ENCODE data around the gene CD33.

The CD33 gene

DNA sequence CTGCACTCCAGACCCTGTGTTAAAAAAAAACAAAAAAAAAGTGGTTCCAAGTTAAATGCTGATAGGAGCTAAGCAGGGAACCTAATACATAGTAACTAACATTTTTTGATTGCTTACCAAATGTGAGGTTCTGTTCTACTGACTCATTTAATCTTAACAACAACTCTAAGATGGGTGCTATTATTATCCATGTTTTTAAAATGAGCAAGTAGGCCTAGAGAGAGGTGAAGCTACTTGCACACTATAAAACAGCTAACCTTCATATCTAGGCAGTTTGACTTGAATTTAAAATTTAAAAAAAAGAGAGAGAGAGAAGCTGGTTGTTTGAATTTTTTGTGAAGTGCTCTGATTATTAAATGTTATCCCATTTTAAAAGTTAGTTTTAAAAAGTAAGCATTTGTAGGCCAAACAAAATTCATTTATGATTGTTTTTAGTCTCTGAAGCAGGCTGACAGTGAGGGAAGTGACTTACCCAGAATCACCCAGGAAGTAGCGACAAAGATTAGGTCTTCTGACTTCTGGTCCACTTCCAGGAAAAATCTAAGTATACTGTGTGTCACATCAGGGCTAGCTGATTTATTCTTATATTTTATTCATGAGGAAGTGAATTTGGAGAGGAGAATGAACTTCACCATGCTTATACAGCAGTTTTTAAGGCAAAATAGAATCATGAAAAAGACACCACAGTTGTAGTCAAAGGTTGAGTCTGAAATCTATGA is 28.4 kb downstream of the CD33 start:
- Histone ChIP-seq H3K4me2 (ENCODE audit: low read length) (no peak overlapping the region), H3F3A (ENCODE audit: control insufficient read depth, insufficient read depth) (no peaks in the 10 kb centered on the region), H4K20me1 (ENCODE audit: control insufficient read depth, insufficient read depth, low read depth, low read length) (no peaks in the 10 kb centered on the region), H3K4me3 (ENCODE audit: low read length) (no peak overlapping the region), H3K27me3 (ENCODE audit: control insufficient read depth, low read length) (no peaks in the 10 kb centered on the region), H3K9me3 (ENCODE audit: control insufficient read depth, insufficient read depth, low read length) (peaks cover 7% of the 10 kb centered on the region; the same call in 1 of the 2 replicates), H3K79me2 (ENCODE audit: control insufficient read depth, low read length) (no peaks in the 10 kb centered on the region), H3K9me2 (replicated peaks; ENCODE audit: control insufficient read depth, low read length) (no peaks in the 10 kb centered on the region), H3K36me3 (ENCODE audit: control insufficient read depth, low read length) (no peaks in the 10 kb centered on the region), H3K27ac (ENCODE audit: low read depth, low read length) (no peak overlapping the region), H3K4me1 (ENCODE audit: control insufficient read depth, low read length) (peaks cover 15% of the 10 kb centered on the region)
- TF ChIP-seq EZH2phosphoT487 (IDR thresholded peaks at IDR 0.05; ENCODE audit: borderline replicate concordance, low read length): no peak
- TF ChIP-seq, protein P1, sequence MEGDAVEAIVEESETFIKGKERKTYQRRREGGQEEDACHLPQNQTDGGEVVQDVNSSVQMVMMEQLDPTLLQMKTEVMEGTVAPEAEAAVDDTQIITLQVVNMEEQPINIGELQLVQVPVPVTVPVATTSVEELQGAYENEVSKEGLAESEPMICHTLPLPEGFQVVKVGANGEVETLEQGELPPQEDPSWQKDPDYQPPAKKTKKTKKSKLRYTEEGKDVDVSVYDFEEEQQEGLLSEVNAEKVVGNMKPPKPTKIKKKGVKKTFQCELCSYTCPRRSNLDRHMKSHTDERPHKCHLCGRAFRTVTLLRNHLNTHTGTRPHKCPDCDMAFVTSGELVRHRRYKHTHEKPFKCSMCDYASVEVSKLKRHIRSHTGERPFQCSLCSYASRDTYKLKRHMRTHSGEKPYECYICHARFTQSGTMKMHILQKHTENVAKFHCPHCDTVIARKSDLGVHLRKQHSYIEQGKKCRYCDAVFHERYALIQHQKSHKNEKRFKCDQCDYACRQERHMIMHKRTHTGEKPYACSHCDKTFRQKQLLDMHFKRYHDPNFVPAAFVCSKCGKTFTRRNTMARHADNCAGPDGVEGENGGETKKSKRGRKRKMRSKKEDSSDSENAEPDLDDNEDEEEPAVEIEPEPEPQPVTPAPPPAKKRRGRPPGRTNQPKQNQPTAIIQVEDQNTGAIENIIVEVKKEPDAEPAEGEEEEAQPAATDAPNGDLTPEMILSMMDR (IDR thresholded peaks at IDR 0.05; ENCODE audit: low read depth, low read length, poor library complexity, severe bottlenecking): no peak

DNA sequence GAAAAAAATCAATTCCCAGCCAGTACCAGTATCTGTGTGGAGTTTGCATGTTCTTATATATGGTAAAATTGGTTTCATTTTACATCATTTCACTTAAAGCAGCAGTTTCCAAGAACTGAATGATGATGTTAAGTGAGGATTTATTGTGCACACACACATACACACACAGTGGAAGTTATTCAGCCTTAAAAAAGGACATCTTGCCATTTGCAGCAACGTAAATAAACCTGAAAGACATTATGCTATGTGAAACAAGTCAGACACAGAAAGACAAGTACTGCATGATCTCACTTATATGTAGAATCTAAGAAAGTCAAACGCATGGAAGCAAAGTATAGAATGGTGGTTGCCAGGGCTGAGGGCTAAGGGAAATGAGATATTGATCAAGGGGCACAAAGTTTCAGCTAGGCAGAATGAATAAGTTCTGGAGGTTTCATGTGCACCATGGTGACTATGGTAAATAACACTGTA is 31.3 kb downstream of the CD33 start:
- TF ChIP-seq, protein P1 (IDR thresholded peaks at IDR 0.05; ENCODE audit: low read depth, low read length, poor library complexity, severe bottlenecking): no peak
- TF ChIP-seq EZH2phosphoT487 (IDR thresholded peaks at IDR 0.05; ENCODE audit: borderline replicate concordance, low read length): no peak
- H3K4me1 ChIP-seq (ENCODE audit: control insufficient read depth, low read length): peaks cover 24% of the 10 kb centered on the region
- H4K20me1 ChIP-seq (ENCODE audit: control insufficient read depth, insufficient read depth, low read depth, low read length): no peaks in the 10 kb centered on the region
- H3K4me3 ChIP-seq (ENCODE audit: low read length): no peak overlapping the region
- peaks cover 3% of the 10 kb centered on the region; the same call in 1 of the 2 replicates for H3K27me3 ChIP-seq (ENCODE audit: control insufficient read depth, low read length)
- H3K4me2 ChIP-seq (ENCODE audit: low read length): no peak overlapping the region
- H3F3A ChIP-seq (ENCODE audit: control insufficient read depth, insufficient read depth): no peaks in the 10 kb centered on the region
- H3K9me2 ChIP-seq (replicated peaks; ENCODE audit: control insufficient read depth, low read length): no peaks in the 10 kb centered on the region
- H3K27ac ChIP-seq (ENCODE audit: low read depth, low read length): no peak overlapping the region
- no peaks in the 10 kb centered on the region for H3K79me2 ChIP-seq (ENCODE audit: control insufficient read depth, low read length)
- no peaks in the 10 kb centered on the region for H3K36me3 ChIP-seq (ENCODE audit: control insufficient read depth, low read length)
- 0 out of 2 replicates have a peak, but pooled peaks cover under 1% of the 10 kb centered on the region for H3K9me3 ChIP-seq (ENCODE audit: control insufficient read depth, insufficient read depth, low read length)

DNA sequence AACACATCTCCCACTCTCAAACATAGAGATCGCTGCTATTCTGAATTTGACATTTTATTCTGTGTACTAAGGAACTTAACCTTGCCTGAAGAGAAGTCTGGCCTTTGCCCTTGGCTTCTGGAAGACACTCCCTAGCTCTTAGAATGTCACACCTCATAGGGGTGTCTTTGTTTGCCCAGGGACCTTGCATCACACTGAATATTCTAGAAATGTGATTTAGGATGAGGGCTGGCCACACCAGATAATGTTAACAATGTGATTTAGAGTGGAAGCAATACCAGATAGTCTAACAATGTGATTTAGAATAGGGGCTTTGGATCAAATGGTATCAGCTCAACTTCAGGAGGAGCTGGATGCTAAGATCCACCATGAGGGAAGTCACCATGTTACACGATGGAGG is 32.6 kb downstream of the CD33 start:
- Histone ChIP-seq H3K27ac (ENCODE audit: low read depth, low read length) (no peak overlapping the region), H3F3A (ENCODE audit: control insufficient read depth, insufficient read depth) (no peaks in the 10 kb centered on the region), H3K9me3 (ENCODE audit: control insufficient read depth, insufficient read depth, low read length) (peaks cover 5% of the 10 kb centered on the region), H4K20me1 (ENCODE audit: control insufficient read depth, insufficient read depth, low read depth, low read length) (no peaks in the 10 kb centered on the region), H3K36me3 (ENCODE audit: control insufficient read depth, low read length) (no peaks in the 10 kb centered on the region), H3K4me1 (ENCODE audit: control insufficient read depth, low read length) (peaks cover 24% of the 10 kb centered on the region), H3K79me2 (ENCODE audit: control insufficient read depth, low read length) (no peaks in the 10 kb centered on the region), H3K4me2 (ENCODE audit: low read length) (peak overlapping the region; percentile 37; the same call in 1 of the 2 replicates), H3K27me3 (ENCODE audit: control insufficient read depth, low read length) (peaks cover 10% of the 10 kb centered on the region; the same call in 1 of the 2 replicates), H3K4me3 (ENCODE audit: low read length) (no peak overlapping the region), H3K9me2 (replicated peaks; ENCODE audit: control insufficient read depth, low read length) (no peaks in the 10 kb centered on the region)
- no peak for TF ChIP-seq EZH2phosphoT487 (IDR thresholded peaks at IDR 0.05; ENCODE audit: borderline replicate concordance, low read length)
- TF ChIP-seq, protein P1 (IDR thresholded peaks at IDR 0.05; ENCODE audit: low read depth, low read length, poor library complexity, severe bottlenecking): no peak
